T1000 (cell line): ENCODE measurements around the gene MYH6.
"Not testable (repeated sequence)": the region's sequence is repeated elsewhere in the genome, so short reads cannot be mapped to it uniquely, and the experiment has no call there.

Experiments
- DNase-seq: peaks from one replicate; lab custom pipeline; 2025; ENCODE audit warnings: mixed read lengths; lab: John Stamatoyannopoulos, UW

The MYH6 gene

DNA sequence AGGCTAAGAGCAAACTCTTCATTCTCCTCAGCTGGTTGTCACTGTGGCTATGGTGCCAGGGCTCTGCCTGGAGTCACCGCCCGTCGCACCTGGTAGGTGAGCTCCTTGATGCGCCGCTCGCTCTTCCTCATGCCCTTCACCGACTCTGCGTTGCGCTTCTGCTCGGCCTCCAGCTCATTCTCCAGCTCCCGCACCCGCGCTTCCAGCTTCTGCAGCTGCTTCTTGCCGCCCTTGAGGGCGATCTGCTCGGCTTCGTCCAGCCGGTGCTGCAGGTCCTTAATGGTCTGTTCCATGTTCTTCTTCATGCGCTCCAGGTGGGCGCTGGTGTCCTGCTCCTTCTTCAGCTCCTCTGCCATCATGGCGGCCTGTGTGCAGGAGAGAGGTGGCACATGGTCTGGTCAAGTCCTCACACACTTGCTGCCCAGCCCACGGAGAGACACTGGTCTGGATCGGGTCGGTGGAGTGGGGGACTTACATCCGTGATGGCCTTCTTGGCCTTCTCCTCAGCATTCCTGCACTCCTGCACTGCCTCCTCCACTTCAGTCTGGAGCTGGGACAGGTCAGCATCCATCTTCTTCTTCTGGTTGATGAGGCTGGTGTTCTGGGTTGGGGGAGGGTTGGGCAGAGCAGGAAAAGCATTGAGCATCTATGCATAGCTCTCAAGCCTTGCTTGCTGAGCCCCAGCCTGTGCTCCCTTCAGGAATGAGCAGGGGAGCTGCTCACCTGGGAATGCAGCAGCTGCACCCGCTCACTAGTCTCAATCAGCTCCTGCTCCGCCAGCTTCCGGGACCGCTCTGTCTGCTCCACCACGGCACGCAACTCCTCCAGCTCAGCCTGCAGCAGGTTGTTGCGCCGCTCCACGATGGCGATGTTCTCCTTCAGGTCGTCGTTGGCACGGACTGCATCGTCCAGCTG lies 7.1 kb upstream of the MYH6 start:
- no peak for DNase-seq

DNA sequence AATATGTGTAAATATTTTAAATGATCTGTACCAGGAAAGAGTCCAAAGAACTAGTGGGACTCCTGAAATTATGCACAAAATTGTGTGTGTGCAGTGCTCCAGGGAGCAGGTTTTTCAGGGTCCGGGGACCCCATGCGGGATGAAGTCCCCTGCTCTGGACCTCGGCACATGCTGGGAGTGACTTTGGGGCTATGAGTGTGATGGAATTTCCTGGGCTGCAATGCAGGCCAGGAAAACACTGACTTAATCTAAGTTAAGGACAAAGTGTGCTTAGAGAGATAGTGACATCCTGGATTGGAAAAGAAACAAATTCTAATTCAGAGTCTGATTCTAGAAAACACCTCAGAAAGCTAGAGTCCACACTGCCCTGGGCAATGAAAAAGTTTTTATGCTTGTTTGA lies 6.2 kb upstream of the MYH6 start:
- DNase-seq, result no peak

DNA sequence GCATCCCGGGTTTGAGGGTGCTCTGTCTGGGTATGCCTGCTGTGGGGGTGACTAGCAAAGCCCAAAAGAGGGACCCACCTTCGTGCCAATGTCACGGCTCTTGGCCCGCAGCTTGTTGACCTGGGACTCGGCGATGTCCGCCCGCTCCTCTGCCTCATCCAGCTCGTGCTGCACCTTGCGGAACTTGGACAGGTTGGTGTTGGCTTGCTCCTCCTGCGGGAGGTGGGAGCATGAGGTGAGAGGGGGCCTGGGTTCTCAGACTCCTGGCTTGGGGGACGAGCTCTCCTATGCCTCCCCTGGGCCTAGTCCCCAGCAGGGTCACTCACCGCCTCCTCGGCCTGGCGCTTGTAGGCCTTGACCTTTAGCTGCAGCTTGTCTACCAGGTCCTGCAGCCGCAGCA lies 5.6 kb upstream of the MYH6 start:
- DNase-seq, result no peak

DNA sequence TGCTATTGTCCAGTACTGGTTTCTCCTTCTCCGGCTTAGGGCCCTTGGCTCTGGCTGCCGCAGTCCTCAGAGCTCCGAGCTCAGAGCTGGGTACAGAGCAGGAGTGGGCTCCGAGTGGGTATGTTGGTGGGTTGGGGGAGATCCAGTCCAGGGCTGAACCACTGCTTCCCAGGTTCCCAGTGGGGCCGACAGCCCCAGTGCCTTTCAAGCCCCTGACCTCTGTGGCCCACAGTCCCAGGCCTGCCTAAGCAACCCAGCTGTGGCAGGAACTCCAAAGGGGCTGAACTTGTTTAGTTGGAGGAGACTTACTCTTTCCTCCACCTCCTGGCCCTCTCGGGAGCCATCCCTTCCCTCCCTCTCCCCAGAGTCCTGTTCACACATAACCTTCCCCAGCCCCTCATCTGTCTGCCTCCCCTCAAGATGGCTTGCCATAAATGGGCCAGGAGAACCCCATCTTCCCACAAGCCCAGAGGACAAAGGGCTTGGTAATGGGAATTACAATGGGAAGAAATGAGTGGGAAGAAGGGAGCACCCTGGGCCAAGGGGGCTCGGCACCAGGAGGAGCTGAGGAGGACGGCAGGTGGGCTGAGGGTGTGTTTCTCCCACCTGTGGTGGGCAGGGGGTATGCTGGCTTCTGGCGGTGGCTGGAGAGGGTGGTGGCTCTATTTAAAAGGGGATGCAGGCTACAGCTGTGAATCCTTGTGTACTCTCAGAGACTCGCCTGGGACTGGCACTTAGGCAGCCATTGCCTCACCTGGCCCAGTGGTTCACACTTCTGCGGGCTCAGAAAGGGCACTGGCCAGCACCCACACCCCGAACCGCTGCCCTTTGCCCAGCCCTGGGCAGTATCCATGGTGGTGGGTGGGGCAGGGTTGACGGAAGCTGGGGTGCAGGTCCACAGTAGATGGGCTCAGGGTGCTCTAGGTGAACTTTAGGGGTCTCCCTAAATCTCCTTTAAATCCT lies 3.8 kb upstream of the MYH6 start:
- no peak for DNase-seq

DNA sequence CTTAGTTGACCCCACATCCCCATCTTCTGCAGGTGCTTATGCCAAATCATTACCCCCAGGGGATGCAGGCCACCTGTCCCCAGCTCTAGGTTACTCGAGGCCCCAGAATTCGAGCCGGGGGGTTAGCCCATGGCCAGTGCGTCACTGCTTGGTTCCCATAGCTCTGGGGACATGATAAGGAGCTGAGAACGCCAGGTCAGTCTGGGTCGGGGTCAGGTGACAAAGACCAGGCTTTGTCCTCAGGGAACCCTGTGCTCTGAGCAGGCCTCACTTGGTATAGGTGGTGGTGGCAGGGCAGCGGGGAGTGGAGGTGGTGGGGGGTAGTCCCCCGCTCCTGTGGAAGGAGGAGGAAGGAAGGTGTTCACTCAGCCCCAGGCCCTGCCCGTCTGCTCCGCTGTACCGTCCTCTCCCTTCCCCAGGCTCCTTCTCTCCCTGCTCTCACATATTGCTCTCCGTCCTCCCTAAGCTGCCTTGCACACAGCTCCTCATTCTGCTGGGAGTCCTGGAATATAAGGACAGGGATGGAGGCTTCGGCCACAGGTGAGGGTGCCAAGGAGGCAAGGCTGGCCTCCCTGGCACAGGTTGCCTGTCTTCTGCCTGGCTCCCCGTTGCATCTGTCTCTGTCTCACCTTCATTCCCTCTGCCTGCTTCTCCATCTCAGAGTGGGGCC lies 2.0 kb upstream of the MYH6 start:
- DNase-seq, result no peak

DNA sequence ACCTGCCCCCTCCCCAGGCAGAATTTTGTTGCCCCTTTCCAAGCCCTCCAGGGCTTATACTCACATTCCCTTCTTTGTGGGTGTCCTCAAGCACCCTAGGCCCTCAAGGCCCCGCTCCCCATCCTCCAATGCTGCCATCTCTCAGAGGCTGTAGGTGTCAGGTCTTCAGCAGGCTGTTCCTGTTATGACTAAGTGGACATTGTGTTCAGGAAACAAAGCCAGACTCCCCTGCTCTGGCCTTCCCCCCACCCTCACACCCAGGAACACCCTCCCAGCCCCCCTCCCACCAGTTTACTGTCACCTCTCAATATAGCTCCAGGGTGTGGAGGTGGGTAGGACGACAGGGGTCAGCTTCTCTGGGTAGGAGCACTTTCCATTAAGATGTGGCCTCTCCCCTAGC lies 1.4 kb upstream of the MYH6 start:
- no peak for DNase-seq

DNA sequence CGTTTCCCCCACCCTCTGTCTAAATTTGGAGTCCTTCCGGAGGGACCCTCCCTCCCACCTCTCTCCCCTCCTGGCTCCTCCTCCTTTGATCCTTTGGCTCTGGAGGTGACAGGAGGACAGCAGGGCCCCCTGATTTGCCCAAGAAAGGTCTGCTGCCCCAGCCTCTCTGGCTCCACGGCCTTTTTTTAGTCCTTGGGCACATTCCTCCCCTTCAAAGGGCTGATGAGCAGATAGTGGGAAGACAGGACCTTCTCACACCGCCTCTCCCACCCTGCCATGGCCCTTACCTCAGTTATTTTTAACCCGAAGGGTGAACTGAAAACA lies 196 bp upstream of the MYH6 start:
- DNase-seq, result no peak

DNA sequence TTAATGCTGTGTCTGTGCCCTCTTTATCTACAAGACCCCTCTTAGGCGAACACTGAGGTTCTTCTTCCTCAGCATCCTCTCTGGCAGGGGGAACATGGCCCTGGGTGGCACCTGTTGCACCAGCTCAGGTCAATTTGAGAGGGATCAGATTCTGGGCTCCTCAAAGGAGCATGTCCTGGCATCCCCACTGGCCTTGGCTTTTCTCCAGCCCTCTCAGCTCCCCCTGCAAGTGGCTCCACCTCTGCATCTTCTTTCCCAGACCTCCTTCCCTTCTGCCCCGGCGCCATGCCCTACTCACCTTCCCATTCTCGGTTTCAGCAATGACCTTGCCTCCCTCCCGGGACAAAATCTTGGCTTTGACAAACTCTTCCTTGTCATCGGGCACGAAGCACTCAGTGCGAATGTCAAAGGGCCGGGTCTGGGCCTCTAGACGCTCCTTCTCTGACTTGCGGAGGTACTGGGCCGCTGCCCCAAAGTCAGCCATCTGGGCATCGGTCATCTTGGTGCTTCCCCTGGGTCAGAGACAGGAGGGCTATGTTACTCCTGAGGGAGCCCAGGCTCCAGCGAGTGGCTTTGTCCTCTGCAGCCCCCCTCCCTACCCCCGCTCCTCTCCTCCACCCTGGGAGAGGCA lies 1.2 kb downstream of the MYH6 start:
- no peak for DNase-seq

DNA sequence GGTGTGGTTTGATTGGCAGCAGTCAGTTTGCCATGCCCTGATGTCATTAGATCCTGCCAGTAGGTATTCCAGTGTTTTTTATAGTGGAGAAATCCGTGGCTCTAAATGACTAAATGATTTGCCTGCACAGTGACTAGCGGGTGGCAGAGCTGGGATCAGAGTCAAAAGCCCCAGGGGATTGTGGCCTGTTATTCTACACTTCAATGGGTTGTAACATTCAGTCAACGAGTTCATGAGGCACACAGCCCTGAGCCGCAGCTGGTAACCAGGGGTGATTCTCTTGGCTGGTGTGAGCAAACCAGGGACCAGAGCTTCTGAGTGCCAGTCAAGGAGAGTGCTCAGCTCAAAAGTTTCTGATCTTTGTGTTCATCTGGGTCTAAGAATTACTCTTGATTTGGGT lies 1.8 kb downstream of the MYH6 start:
- no peak for DNase-seq

DNA sequence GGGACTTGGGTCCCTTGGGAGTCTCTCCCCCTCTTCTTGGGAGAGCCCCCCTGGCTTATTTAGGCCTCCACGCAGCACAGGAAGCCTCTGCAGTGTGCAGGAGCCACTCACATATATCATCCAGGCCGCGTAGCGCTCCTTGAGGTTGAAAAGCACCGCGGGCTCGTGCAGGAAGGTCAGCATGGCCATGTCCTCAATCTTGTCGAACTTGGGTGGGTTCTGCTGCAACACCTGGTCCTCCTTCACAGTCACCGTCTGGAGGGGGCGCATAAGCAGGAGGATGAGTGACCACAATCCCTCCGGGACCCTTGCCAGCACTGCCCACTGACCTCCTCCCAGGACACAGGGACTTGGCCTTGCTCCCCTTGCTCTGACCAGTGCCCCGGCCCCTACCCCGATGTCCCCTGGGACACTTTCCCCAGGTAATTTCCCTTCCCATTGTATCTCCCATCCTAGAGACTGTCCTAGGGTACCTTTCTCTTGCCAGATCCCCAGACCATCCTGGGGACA lies 2.5 kb downstream of the MYH6 start:
- no peak for DNase-seq

DNA sequence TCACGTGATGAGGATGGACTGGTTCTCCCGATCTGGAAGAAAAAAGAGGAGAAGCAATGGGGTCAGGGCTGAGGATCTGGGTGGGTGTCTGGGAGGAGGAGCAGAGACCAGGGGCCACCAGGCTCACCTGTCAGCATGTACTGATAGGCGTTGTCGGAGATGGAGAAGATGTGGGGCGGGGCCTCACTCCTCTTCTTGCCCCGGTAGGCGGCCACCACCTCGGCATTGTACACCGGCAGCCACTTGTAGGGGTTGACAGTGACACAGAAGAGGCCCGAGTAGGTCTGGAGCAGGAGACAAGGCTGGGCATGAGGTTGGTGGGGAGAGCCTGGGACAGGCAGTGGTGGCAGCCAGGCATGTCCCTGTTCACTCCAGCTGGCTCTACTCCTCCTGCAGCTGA lies 3.0 kb downstream of the MYH6 start:
- no peak for DNase-seq

DNA sequence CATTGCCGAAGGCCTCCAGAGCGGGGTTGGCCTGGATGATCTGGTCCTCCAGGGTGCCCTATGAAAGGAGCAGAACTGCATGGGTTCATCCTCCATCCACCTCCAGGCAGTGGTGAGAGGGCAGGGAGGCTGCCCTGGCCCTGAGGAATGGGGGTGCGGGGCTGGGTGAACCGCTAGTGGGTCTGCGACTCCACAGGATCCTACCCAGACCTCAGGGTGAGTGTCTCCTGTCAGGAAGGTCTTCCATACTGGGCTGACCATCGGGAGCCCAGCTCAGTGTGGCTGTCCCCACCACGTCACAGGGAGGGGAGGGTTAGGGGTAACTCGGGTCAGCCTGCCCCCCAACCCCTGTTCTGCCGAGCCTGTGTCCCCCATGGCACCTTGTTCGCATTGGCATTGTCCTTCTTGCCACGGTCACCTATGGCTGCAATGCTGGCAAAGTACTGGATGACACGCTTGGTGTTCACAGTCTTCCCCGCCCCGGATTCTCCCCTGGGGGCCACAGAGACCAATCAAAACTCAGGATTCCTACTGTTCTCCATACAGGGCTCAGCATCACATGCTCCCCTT lies 3.7 kb downstream of the MYH6 start:
- DNase-seq, result no peak

DNA sequence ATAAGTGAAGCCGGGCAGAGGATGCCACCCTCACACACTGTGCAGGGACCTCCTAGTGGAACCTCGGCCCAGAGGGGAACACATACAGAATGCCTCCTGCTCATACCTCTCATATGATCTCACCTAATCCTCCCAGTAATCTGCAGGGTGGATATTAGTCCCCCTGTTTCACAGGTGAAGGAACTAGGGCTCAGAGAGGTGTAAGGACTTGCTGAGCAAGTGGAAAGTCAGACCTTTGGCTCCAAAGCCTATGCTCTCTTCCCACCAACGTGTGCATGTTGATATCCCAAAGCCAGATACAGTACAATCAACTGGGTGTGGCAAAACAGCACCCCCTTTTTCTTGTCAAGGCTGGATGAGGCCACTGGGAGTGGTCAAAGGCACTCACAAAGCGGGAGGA lies 4.2 kb downstream of the MYH6 start:
- DNase-seq, result no peak

DNA sequence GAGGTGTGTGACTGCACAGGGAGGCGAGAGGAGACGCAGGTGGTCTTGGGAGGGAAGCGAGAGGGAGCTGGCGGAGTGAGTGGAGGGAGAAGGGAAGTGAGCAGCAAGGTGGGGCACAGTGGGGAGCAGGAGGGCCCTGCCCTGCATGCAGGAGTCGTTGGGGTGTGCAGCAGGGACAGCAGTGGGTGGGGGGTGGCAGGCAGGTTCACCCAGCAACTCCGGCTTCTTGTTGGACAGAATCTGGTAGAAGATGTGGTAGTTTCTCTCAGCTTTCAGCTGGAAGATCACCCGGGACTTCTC lies 5.0 kb downstream of the MYH6 start:
- no peak for DNase-seq

DNA sequence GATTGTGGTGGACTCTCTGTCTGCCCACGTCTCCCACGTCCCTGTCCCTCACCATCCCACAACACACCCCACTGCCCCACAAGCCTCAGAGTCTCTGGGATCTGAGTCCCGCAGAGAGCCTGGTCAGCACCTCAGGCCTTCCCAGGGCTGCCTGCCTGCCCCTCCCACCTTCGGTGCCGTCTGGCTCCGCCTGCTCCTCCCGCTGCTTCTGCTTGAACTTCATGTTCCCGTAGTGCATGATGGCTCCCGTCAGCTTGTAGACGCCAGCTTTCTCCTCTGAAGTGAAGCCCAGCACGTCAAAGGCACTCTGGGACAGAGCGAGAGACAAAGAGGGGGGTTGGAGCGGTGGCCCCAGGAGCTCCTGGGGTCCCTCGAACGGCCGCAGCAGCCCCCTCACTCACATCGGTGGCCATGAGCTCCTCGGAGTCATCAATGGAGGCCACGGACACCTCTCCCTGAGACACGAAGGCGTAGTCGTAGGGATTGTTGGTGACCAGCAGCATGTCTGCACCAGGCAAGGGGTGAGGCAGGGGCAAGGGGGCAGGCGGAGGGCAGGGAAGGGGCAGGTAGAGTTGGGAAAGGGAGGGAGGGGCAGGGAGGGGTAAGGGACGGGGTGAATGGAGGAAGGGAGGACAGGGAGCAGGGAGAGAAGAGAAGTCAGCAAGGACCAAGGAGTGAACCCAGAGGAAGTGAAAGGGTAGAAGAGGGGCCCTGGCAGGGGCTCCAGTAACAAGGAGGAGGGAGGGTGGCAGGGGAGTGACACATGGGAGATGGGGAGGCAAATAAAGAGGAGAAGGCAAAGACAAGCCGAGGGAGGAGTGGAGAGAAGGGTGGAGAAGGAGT lies 5.6 kb downstream of the MYH6 start:
- DNase-seq, result no peak

DNA sequence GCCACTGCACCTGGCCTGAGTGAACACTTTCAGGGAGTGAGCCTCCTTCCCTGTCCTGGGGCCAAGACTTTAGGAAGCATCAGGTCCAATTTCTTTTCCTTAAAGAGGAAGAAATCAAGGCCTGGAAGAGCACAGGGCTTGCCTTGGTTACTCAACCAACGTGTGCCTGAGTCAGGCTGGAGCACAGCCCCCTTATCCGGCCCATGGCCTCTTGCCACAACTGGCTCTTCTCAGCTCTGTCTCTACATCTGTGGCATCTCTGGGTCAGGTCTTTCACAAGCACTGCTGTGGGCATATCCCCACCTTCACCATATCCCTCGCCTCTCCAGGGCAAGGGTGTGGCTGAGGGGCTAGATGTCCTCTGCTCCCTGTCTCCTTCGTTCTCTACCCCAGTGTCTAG lies 6.8 kb downstream of the MYH6 start:
- DNase-seq, result no peak

DNA sequence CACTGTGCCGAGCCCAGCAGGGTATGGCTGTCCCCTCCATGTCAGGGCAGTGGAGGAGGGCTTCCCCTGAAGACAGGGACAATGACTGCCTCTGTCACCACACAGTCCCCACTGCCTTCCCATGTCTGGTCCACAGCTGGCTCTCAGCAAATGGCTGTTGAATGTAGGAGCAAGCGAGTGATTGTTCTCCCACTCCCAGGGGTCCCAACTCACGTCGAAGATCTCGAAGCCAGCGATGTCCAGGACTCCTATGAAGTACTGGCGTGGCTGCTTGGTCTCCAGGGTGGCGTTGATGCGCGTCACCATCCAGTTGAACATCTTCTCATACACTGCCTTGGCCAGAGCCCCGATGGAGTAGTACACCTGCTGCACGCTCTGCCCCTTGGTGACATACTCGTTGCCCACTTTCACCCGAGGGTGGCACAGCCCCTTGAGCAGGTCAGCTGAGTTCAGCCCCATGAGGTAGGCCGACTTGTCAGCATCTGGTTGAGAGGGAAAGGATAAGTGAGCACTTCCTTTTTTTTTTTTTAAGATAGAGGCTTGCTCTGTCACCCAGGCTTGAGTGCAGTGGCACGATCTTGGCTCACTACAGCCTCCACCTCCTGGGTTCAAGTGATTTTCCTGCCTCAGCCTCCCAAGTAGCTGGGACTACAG lies 7.5 kb downstream of the MYH6 start:
- not testable (repeated sequence) for DNase-seq

DNA sequence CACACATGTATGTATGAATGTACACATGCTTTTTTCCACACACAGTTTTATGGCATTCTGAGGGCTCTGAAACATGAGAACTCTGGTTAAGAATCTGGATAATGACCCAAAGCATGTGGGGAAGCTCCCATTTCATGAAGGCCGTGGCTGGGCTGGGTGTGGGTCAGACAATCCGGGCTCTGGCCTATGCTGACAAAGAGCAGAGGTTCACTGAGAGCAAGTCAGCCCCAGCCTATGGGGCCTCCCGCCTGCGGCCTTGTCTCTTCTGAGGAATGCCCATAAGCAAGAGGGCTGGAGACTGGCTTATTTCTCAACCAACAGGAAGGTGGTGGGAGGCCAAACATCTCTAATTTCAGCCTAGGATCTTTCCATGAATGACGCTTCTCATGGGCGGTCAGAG lies 8.5 kb downstream of the MYH6 start:
- no peak for DNase-seq

DNA sequence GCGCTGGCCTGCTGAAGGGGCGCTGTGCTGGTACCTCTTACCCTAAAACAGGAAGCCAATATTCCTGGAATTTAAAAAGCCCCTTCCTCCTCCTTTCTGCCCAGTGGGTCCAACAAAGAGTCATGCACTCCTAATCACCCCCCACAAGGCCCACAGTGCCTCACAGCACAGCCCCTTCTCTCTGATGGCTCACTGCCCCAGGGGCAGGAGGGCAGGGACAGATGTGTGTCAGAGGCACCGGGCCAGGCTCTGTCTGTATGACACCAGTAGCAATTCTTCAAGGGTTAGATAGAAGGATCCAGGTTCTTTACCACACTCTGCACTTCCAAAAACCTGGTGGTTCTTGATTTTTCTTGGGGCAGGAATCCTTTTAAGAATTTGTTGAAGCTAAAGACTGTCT lies 8.9 kb downstream of the MYH6 start:
- no peak for DNase-seq

DNA sequence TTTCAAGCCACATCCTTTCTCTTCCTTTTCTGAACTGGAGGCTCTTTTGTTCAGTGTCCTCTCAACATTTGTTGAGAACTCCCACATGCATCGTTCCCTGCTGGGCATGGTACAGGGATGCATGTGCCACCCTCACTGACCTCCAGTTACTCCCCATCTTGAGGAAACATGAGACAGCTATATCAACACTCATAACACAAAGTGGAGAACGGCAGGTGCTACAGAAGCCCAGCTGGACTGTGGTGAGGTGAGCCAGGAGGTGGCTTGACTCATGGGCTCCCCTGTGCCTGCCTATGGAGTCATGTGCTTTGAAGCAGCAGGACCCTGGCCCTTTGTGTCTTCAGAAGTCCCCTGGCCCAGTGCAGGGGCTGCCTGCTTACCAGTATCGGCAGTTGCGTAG lies 9.7 kb downstream of the MYH6 start:
- no peak for DNase-seq
